ENCODE data around the gene IL34. TPM values are rescaled to one million over a fixed set of nuclear protein-coding genes. Genes with fewer than 3 reads are reported as not detected.

The IL34 gene
- total RNA-seq, 2 experiments from 2014 or later, result 0.22 TPM; not detected in 1

DNA sequence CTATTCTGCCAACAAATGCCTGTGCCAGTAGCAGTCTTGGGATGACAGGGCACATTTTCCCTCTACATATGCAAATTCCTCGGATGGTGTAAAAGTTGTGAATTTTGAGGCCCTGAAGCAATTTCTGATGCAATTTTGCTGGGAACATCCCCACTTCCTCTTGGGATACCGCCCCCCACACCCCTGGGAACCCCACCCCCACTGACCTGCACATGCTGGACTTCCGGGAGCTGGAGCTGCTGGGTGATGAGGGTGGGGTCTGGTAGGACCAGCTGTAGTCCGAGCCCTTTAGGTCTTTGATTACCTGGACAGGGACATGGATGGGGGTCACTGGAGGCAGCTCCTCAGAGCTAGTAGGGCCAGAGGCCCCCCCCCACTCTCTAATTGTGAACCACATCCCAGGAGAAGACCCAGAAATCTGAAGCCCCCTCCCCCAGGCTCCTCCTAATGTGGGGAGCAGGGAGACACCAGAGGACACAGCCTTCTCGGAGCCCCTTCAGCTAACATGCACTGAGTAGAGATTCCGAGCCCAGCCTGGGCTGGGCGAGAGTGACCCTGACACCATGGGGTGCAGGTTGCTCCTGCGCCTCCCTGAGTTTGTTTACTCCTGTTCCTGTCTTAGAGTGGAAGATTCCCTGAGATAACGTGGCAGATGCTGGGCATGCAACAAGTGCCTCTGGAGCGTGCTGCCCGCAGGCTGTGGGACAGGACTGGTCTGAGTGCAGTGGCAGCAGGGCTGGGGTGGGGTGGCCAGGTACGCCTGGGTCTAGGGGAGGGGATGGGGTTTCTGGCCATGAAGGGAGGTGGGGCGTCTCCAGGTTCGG is 30.5 kb downstream of the IL34 start:
- peaks cover 2% of the 10 kb centered on the region for H3K36me3 Mint-ChIP-seq
- peaks cover 4% of the 10 kb centered on the region for H3K4me1 Mint-ChIP-seq
- no peak overlapping the region for H3K4me3 Mint-ChIP-seq
- DNase-seq, result no peak
- H3K27me3 Mint-ChIP-seq, result no peaks in the 10 kb centered on the region
- H3K27ac Mint-ChIP-seq, result no peak overlapping the region
- H3K9me3 Mint-ChIP-seq, result no peaks in the 10 kb centered on the region

DNA sequence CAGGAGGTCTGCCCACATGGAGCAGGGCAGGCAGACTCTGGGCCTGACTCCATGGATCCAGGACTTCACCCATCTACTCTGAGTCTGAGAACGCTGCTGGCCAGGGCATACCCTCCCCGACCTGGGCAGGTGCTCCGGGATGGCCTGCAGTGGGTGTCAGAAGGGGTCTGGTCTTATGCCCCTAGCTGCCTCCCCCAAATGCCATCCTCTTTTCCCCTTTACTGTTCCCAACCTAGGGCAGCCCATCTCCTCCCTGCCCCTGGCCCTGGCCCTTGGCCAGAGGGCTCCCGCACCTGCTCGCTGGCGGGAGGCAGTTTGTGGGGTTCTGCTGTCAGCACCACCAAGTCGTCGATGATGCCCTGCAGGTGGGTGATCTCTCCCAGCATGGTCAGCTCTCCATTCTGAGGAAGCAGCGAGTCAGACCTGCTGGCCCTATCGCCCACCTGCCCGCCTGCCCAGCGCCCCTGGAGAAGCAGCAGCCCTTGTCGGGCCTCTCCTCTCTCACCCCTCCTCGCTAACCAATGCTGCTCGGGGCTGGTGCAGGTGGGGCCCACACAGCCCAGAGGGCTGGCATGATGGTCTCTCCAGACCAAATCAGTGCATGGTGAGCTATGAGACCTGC is 31.3 kb downstream of the IL34 start:
- no peak overlapping the region for H3K4me3 Mint-ChIP-seq
- H3K36me3 Mint-ChIP-seq, result peaks cover 2% of the 10 kb centered on the region
- H3K9me3 Mint-ChIP-seq, result no peaks in the 10 kb centered on the region
- no peak overlapping the region for H3K27ac Mint-ChIP-seq
- H3K4me1 Mint-ChIP-seq, result peaks cover 4% of the 10 kb centered on the region
- no peaks in the 10 kb centered on the region for H3K27me3 Mint-ChIP-seq
- DNase-seq, result no peak

DNA sequence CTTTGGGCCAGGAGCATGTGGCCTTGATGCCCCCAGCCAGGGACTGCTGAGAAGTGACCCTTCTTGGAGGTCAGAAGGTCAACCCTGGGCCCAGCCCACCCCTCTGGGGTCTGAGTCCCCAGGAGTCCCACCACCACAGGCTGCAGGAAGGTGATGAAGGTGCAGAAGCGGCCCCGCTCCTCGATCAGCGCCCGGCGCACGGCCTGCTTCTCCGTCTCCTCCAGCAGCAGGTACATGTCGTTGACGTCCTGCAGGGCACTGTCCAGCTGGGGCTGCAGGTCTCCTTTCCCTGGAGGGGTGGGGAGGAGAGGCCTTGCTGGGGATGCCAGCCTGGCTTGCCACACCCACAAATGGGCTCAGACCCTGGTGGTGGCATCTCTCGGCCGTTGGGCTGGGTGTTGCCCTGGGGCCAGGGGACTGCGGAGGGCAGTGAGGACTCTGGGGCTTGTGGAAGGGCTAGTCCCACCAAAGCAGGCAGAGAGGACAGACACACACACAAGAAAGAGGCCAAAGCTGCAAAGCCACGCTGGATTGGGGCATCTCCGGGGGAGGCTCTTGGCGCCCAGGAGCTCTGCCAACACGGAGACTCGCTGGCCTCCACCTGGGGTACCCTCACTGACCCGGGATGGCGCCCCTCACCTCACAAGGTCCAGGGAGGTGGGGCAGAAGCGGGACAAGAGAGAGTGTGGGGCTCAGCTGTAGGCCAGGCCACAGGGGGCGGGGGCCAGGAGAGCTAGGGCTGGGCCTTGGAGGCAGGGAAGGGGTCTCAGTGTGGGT is 31.9 kb downstream of the IL34 start:
- no peaks in the 10 kb centered on the region for H3K9me3 Mint-ChIP-seq
- H3K27me3 Mint-ChIP-seq, result no peaks in the 10 kb centered on the region
- no peak overlapping the region for H3K27ac Mint-ChIP-seq
- no peak overlapping the region for H3K4me3 Mint-ChIP-seq
- DNase-seq, result no peak
- peaks cover 4% of the 10 kb centered on the region for H3K4me1 Mint-ChIP-seq
- H3K36me3 Mint-ChIP-seq, result peaks cover 2% of the 10 kb centered on the region

DNA sequence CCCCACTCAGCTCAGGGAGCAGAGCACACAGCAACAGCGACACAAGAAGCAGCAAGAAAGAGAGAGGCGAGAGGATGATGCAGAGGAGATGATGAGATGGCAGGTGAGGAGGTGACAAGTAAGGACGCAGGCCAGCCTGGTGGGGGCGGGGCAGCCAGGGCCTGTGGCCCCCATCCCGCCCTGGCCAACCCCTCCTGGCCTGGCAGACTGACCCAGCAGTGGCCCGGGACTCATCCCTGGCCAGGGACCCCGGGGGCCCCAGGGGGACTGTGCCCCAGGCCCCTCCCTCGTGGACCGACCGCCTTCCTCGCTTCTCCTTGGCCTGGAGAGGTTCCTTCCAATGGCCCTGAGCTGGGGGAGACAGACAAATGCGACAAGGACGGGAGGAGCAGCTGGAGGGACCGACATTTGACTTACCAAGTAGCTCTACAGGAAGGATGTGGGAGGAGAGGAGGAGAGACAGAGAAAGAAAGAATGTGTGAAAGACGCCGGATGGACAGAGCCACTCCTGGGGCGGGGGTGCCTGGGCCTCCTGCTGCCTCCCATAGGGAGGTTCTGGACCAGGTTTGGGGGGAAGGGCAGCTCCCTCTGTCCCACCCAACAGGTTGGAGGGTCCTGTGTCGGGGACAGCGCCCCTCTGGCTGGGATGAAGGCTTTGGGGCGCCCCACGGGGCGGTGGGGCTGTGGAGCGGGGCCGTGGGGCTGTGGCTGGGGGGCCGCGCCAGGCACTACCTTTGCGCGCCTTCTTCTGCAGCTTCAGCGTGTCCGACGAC is 32.7 kb downstream of the IL34 start:
- Mint-ChIP-seq H3K27me3 (peaks cover 4% of the 10 kb centered on the region), H3K36me3 (peaks cover 2% of the 10 kb centered on the region), H3K9me3 (no peaks in the 10 kb centered on the region), H3K4me3 (no peak overlapping the region), H3K27ac (no peak overlapping the region), H3K4me1 (peaks cover 9% of the 10 kb centered on the region)
- DNase-seq, result no peak

DNA sequence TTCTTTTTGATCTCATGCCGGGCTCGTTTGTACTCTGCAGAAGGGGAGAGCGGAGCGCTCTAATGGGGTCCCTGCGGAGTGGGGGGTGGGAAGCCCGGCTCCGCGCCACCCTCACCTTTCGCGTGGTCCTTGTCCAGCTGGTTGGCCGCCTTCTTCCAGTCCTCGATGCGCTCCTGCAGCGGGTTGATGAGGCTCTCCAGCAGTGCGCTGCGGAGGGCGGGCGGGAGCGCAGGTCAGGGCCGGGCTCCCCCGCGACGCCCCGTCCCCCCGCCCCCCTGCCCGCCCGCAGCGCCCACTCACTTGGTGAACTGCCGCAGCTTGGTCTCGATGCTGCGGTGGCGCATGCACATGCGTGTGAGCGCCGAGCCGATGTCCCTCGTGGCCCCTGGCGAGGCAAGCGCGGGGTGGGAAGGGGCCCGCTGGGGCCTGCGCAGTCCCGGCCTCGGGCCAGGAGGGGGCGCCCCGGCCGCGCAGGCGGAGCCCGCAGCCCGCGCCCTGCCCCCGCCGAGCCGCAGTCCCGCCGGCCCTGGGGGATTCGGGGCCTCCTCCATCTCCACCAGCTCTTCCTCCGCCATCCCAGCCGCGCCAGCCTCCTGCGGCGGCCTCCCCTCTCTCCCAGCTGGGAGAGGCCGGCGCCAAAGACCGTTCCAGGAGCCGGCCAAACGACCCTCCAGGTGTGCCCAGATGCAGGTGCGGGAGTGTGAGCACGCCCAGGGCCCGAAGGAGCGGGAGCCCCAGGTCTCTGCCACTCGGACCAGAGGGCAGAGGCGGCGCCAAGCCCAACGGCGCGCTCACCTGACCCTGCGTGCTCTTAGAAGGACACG is 33.5 kb downstream of the IL34 start:
- peak; percentile 31 for DNase-seq

DNA sequence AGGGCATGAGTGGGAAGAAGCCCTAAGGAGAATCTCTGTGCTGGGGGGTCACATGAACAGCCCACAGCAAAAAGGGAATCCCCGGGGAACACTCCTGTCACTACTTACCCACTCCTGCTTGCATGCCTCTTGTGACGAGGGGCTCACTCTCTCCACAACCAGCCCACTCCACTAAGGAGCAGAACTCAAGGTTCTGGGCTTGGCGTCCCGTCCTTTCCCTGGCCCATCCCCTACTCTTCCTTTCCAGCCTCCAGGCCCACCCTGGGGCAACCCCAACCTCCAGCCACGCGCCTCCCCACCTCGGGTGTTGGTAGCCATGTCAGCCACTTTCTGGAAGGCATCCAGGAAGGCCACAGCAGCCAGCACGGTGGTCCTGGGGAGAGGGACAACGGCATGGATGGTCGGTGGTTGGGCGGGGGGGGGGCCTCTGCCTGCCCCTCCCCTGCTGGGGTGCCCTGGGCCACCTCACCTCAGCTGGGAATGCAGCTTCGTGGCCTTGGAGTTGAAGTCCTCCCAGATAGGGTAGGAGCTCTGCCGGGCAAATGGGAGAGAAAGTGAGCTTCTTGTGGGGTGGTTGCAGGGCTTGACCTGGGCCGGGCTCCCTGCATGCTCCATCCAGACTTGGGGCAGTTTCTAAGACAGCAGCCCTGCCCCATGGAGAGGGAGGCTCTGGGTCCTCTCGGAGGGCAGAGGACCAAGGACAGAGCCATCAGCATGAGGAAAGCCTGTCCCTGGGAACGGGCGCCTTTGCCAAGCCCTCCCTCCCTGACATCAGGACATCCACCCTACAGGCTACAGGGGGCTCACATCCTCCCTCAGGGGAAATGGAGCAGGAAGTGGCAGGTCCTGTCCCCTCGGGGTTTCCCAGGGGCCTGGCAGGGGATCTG is 34.4 kb downstream of the IL34 start:
- Mint-ChIP-seq H3K36me3 (no peaks in the 10 kb centered on the region), H3K4me1 (peaks cover 13% of the 10 kb centered on the region), H3K27ac (no peak overlapping the region), H3K27me3 (peaks cover 4% of the 10 kb centered on the region), H3K4me3 (no peak overlapping the region), H3K9me3 (no peaks in the 10 kb centered on the region)
- no peak for DNase-seq

More for the DNA sequence above, 33.5 kb downstream of the IL34 start:
- peaks cover 4% of the 10 kb centered on the region for H3K27me3 Mint-ChIP-seq
- H3K36me3 Mint-ChIP-seq, result no peaks in the 10 kb centered on the region
- peaks cover 13% of the 10 kb centered on the region for H3K4me1 Mint-ChIP-seq
- H3K4me3 Mint-ChIP-seq, result no peak overlapping the region
- no peaks in the 10 kb centered on the region for H3K9me3 Mint-ChIP-seq
- H3K27ac Mint-ChIP-seq, result no peak overlapping the region

DNA sequence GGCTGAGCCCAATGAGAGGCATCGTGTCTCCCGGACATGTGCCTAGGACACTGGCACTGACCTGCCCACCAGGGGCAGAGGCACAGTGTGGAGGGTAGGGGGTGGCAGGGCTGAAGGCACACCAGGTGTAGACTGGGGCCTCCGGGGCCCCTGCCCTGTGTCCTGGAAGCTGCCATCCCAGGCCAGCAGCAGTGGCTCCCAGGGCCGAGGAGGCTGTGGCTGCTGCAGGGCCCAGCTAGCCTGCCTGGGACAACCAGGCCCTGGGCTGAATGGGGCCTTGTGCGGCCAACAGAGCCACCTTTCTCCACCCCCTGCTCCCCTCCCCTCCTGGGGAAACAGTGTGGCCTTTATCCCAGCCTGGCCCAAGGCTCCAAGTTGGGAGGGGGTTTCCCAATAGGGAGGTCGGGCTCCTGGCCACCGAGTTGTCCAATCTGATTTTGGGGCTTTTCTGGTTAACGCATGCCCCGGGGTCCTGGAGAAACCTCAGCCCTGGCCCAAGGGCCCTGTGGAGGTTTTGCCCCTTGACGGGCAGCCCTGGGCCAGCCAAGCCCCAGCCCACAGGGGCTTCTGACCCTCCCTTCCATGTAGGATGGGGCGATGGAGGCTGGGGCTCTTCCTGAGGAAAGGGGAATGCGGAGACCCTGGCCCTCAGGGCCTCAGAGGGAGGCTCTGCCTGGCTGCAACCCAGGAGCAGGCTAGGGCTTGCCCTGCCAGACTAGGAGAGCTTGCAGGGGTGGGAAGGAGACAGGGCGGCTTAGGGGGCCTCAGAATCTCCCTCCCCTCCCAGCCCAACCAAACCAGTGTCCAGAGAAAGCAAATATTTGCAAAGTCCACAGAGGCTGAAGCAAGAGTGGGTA is 35.3 kb downstream of the IL34 start:
- Mint-ChIP-seq H3K27ac (no peak overlapping the region), H3K4me3 (no peak overlapping the region), H3K4me1 (peaks cover 13% of the 10 kb centered on the region), H3K9me3 (no peaks in the 10 kb centered on the region), H3K36me3 (no peaks in the 10 kb centered on the region), H3K27me3 (peaks cover 4% of the 10 kb centered on the region)
- no peak for DNase-seq

DNA sequence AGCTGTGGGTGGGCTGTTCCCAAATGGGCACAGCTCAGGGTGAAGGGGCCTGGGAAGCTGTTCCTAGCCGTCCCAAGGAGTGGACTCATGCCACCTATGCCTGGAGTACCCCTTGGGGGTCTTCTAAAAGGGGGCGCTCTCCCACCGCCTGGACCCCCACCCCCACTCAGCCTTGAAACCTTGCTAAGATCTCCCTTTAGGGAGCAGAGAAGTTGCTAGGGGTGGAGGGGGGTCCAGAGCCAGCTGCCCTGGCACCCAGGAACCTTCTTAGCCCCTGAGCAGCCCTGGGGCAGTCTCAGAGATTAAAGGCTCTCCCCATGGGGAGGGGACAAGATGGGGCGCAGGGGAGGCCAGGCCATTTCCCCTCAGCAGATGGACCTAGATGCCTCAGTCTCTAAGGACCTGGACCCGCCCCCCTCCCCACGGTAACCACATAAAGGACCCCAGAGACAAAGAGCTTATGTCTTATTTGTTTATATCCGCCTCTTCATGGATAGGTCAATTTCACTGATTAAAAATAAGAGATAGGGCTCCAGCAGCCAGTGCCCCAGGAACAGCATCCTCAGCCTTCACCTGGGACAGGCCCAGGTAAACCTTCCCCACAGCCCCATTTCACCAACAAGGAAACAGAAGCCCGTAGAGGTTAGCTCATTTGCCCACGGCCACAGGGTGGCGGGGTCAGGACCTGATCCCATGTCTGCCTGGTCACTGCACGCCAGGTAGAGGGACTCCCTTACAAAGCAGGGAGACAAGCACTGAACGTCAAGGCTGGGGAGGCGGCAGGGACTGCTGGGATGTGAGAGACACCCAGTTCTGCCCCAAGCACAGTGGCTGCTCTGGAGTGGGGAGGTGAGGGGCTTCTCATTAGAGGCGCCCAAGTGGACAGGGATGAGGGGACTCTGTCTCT is 36.1 kb downstream of the IL34 start:
- no peak overlapping the region for H3K4me3 Mint-ChIP-seq
- no peak for DNase-seq

DNA sequence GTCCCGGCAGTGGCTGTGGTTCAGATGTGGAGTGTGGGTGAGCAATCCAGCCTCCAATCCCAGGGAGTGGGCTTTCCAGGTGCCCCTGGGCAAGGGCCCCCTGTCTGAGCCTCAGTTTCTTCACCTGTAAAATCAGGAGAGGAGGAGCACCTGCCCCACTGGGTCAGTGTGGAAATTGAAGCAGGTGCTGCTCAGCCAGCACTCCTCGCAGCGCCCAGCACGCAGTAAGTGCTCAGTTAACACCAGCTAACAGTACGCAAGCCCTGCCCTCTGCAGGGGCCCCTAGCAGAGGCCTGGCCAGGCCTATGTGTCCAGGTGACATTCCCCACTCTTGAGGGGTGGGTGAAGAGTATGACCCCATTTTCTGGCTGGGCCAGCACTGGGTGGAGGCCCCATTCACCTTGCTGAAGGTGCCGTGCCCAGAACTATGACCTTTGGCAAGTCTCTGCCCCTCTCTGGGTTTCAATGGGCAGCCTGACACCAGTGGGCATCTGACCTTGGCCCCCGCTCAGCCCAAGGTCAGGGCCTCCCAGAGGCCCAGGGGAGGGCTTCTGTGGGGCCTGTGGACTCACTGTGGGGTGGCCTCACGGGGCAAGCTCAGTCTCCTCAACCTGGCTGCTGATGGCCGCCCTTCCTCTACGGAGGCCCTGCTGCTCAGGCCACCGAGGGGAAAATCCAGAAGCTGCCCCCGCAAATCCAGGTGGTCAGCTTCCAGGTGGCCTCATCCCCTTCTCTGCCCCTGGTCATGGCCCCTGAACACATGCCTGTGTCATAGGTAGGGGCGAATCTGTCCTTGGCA is 37.0 kb downstream of the IL34 start:
- H3K27me3 Mint-ChIP-seq, result peaks cover 4% of the 10 kb centered on the region
- H3K9me3 Mint-ChIP-seq, result no peaks in the 10 kb centered on the region
- H3K4me3 Mint-ChIP-seq, result no peak overlapping the region
- H3K27ac Mint-ChIP-seq, result no peak overlapping the region
- no peaks in the 10 kb centered on the region for H3K36me3 Mint-ChIP-seq
- H3K4me1 Mint-ChIP-seq, result peaks cover 13% of the 10 kb centered on the region
- DNase-seq, result no peak

More for the DNA sequence above, 36.1 kb downstream of the IL34 start:
- Mint-ChIP-seq H3K4me1 (peaks cover 13% of the 10 kb centered on the region), H3K27me3 (peaks cover 4% of the 10 kb centered on the region), H3K27ac (no peak overlapping the region), H3K9me3 (no peaks in the 10 kb centered on the region), H3K36me3 (no peaks in the 10 kb centered on the region)

DNA sequence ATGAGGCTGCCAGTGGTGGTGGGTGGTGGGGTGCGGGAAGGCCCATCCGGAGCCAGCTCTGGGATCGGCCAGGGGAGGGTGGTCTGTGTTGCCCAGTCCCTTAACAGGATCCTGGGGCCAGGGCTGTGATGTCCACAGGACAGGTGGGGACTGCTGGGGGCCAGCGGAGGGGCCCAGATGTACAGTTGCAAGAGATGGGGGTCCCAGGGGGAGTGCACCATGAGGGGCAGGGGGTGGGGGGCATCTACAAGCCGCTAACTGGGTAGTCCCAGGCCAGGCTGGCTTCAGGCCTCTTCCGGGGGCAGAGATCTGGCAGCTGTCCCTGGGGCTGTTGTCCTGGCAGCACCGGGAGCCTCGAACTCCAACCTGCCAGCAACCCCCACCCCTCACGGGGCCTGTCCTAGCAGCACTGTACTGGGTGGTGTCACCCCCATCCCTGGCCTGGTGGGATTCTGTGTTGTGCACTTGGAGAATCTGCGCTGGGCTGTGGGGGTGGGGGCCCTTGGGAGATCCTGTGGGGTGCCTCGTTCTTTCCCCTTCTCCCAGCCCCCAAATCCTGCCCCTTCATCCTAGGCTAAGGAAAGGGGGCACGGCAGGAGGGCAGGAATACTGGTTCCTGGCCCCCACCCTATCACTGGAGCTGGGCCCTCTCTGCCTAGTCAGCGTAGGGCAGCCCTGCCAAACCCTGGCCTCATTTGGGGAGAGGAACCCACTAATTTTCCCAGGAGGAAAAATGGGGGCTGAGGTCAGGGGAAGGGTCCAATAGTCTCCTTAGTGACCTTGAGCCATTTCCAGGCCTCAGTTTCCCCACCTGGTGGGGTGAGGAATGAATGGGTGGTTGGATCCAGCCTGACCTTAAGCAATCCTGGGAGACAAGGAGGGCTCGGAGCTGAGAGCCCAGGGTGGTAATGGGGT is 38.0 kb downstream of the IL34 start:
- no peak for DNase-seq

More for the DNA sequence above, 38.0 kb downstream of the IL34 start:
- Mint-ChIP-seq H3K4me3 (peak overlapping the region; percentile 77), H3K4me1 (peaks cover 13% of the 10 kb centered on the region), H3K36me3 (no peaks in the 10 kb centered on the region), H3K9me3 (no peaks in the 10 kb centered on the region), H3K27me3 (peaks cover 4% of the 10 kb centered on the region), H3K27ac (no peak overlapping the region)
